ENCODE measurements around the gene C4orf17. TPM values are rescaled to one million over a fixed set of nuclear protein-coding genes. Genes with fewer than 3 reads are reported as not detected.
"Not testable (repeated sequence)": the region's sequence is repeated elsewhere in the genome, so short reads cannot be mapped to it uniquely, and the experiment has no call there.

C4orf17 gene
- total RNA-seq, 1 donor, result not detected

DNA sequence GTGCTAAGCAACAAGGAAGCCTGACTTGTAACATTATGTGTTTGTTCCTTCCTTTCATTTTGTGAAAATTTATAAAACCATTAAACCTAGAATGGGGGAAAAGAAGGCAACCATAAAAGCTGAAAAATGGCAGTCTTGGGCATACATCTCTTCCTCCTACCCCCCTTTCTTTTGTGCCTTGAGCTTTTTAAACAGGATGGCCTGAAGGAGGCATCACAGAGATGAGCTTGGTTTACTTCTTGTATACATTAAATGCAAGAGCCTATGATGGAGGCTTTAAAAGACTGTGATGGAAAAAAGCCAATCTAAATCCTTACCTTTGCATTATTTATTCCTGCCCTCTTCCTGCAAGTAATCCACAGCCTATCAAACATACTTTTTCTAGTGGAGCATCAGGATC is 39.5 kb upstream of the C4orf17 start:
- H3K4me3 ChIP-seq (ENCODE audit: low read depth, low read length), result no peak overlapping the region
- TF ChIP-seq CTCF (IDR thresholded peaks at IDR 0.05; ENCODE audit: insufficient read depth, low read length), result no peak
- no peak for DNase-seq (ENCODE audit: low read depth)

GRCh38 chr4:99471896-99472295 is 38.9 kb upstream of the C4orf17 start:
- DNase-seq (ENCODE audit: low read depth), result no peak
- no peak overlapping the region for H3K4me3 ChIP-seq (ENCODE audit: low read depth, low read length)
- no peak for TF ChIP-seq CTCF (IDR thresholded peaks at IDR 0.05; ENCODE audit: insufficient read depth, low read length)

DNA sequence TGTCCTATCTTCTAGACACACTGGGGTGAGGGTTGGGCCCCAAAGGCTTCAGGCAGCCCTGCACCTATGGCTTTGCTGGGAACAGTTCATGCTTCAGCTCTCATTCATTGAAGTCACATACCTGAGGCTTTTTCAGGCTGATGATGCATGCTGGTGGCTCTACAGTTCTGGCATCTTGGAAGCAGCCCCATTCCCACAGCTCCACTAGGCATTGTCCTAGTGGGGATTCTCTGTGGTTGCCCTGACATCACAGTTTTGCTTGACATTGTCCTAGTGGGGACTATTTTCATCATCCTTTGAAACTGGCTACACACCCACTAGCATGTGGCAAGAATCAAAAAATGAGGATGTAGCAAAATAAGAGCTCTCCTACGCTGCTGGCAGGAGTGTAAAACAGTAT is 37.7 kb upstream of the C4orf17 start:
- TF ChIP-seq CTCF (IDR thresholded peaks at IDR 0.05; ENCODE audit: insufficient read depth, low read length), result no peak
- no peak overlapping the region for H3K4me3 ChIP-seq (ENCODE audit: low read depth, low read length)
- DNase-seq (ENCODE audit: low read depth), result peak; percentile 43

DNA sequence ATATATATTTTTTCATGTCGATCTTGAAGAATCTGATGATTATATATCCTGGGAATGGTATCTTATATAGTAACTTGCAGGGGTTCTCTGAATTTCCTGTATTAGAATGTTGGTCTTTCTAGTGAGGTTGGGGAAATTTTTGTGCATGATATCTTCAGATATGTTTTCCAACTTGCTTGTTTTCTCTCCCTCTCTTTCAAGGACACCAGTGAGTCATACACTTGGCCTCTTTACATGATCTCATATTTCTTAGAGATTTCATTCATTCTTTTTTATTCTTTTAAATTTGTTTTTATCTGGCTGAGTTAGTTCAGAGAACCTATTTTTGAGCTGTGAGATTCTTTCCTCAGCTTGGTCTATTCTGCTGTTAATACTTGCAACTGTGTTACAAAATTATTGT is 27.2 kb upstream of the C4orf17 start:
- no peak overlapping the region for H3K4me3 ChIP-seq (ENCODE audit: low read depth, low read length)
- peak; percentile 58 for DNase-seq (ENCODE audit: low read depth)
- no peak for TF ChIP-seq CTCF (IDR thresholded peaks at IDR 0.05; ENCODE audit: insufficient read depth, low read length)

GRCh38 chr4:99485212-99485611 is 25.6 kb upstream of the C4orf17 start:
- no peak for TF ChIP-seq CTCF (IDR thresholded peaks at IDR 0.05; ENCODE audit: insufficient read depth, low read length)
- no peak overlapping the region for H3K4me3 ChIP-seq (ENCODE audit: low read depth, low read length)
- no peak for DNase-seq (ENCODE audit: low read depth)

DNA sequence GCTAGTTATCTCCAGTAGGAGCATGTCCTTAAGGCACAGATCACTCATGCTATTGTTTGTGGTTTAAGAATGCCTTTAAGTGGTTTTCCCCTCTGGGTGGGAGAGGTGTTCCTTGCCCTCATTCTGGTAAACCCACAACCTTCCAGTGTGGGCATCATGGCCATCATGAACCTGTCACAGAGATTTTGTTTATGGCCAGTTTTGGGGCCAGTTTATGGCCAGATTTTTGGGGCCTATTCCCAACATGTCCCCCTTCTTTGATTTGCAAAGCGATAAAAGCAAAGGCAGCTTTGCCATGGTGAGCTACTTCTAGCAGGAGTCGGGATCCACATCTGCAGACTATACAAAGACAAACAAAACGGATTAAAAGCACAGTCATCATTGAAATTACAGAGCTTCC is 24.2 kb upstream of the C4orf17 start:
- not testable (repeated sequence) for DNase-seq (ENCODE audit: low read depth); H3K4me3 ChIP-seq (ENCODE audit: low read depth, low read length)

DNA sequence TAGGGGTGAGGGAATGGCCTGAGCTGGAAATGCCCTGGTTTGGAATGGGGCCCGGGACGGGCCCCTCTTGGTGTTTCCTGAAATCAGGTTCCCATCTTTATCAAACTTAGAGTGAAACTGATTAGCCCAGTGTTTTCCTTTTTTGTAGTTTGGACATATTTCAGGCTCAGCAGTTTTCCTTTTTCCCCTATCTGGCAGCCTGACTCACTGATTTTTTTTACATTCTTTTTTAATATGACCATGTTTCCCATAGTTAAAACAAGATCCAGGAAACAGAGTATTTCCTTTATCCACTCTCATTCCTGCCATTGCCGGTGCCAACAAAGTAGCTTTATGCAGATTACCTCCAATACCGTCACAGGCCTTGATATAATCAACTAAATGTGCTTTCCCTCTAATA is 20.5 kb upstream of the C4orf17 start:
- no peak for DNase-seq (ENCODE audit: low read depth)
- H3K4me3 ChIP-seq (ENCODE audit: low read depth, low read length), result no peak overlapping the region
- TF ChIP-seq CTCF (IDR thresholded peaks at IDR 0.05; ENCODE audit: insufficient read depth, low read length), result no peak

Measured in fibroblast of the aortic adventitia (primary cell).